Measurements from ENCODE around the gene ISM1. TPM values are rescaled to one million over a fixed set of nuclear protein-coding genes. Genes with fewer than 3 reads are reported as not detected.

ISM1 gene
- total RNA-seq, result 0.33 and 1.5 TPM in 2 replicates

DNA sequence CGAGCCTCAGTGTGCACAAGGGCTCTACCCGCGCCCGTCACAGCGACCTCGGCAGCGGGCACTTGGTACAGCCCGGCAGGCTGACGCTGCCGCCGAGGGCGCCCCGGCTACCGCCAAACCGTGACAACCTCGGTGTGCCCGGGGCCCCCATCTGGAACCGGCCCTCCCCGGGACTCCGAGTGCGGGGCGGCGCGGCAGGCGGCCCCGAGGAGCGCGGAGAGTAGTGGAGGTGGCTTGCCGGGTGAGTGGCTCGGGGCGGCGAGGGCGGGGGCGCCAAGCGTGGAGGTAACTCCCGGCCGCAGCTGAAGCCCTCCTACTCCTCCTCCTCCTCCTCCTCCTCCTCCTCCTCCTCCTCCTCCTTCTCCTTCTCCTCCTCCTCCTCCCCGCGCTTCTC is at the start of gene ISM1:
ISM1 (plus strand) TSS at position 371 of the 394 bp plus-strand sequence. CDS start 503 bp downstream, outside the sequence.

Other genes starting within 250 kb of the ISM1 start
- gene SPTLC3, start 212.3 kb upstream of the ISM1 start, total RNA-seq, result 3.7 and 8.7 TPM in 2 replicates

Measured in mesangial cell (primary cell).